Tongue (tissue), 2 donors: ENCODE results near the gene TM9SF3. TPM values are rescaled to one million over a fixed set of nuclear protein-coding genes. Genes with fewer than 3 reads are reported as not detected.
"Not testable (repeated sequence)": the region's sequence is repeated elsewhere in the genome, so short reads cannot be mapped to it uniquely, and the experiment has no call there.

Experiments used
- DNase-seq: peaks from one replicate; pipeline ENCODE4 v3.0.0-alpha.2; 2015
- total RNA-seq: library from RNA; depleted of rRNA; stranded (reverse); fragments of >200 nt; gene quantifications from one replicate; pipeline ENCODE4 v1.2.3, GENCODE V29; 2014

TM9SF3 gene
- total RNA-seq, 1 donor from 2014 or later = 90.1 TPM

- no peak for DNase-seq
Measured at GRCh38 chr10:96598846-96599245, 12.0 kb upstream of the TM9SF3 start.

GRCh38 chr10:96596422-96597407 lies 9.9 kb upstream of the TM9SF3 start:
- no peak for DNase-seq

- no peak for DNase-seq
Measured at GRCh38 chr10:96595741-96596140, 8.9 kb upstream of the TM9SF3 start.

- DNase-seq = no peak
Measured at GRCh38 chr10:96591946-96592345, 5.1 kb upstream of the TM9SF3 start.

GRCh38 chr10:96588616-96589419 lies 2.0 kb upstream of the TM9SF3 start:
- no peak for DNase-seq

- DNase-seq = no peak
Measured at GRCh38 chr10:96588060-96588554, 1.3 kb upstream of the TM9SF3 start.

- DNase-seq = peak; percentile 85
Measured at GRCh38 chr10:96587264-96588059, 650 bp upstream of the TM9SF3 start.

GRCh38 chr10:96585736-96586418 lies 935 bp downstream of the TM9SF3 start:
- no peak for DNase-seq

GRCh38 chr10:96584474-96584873 lies 2.3 kb downstream of the TM9SF3 start:
- DNase-seq = no peak

- DNase-seq = no peak
Measured at GRCh38 chr10:96584035-96584434, 2.8 kb downstream of the TM9SF3 start.

GRCh38 chr10:96579133-96579532 lies 7.7 kb downstream of the TM9SF3 start:
- DNase-seq = no peak

GRCh38 chr10:96578633-96579032 lies 8.2 kb downstream of the TM9SF3 start:
- no peak for DNase-seq

GRCh38 chr10:96578022-96578421 lies 8.8 kb downstream of the TM9SF3 start:
- no peak for DNase-seq

GRCh38 chr10:96577069-96577468 lies 9.7 kb downstream of the TM9SF3 start:
- DNase-seq = no peak

GRCh38 chr10:96576277-96576980 lies 10.4 kb downstream of the TM9SF3 start:
- no peak for DNase-seq

- not testable (repeated sequence) for DNase-seq
Measured at GRCh38 chr10:96574564-96574963, 12.2 kb downstream of the TM9SF3 start.

GRCh38 chr10:96573036-96573435 lies 13.8 kb downstream of the TM9SF3 start:
- DNase-seq = no peak

GRCh38 chr10:96570983-96571964 lies 15.5 kb downstream of the TM9SF3 start:
- no peak for DNase-seq

GRCh38 chr10:96570511-96570910 lies 16.3 kb downstream of the TM9SF3 start:
- DNase-seq = no peak

GRCh38 chr10:96568402-96568801 lies 18.4 kb downstream of the TM9SF3 start:
- DNase-seq = no peak
